K562 (cell line): ENCODE measurements around the gene CTNNA3. TPM values are rescaled to one million over a fixed set of nuclear protein-coding genes. Genes with fewer than 3 reads are reported as not detected.

Experiments used
- ATAC-seq: fragments of 200-7000 bp; cut with Tn5 transposase; 3 replicates; pipeline ENCODE4 v1.9.1; 2020; ENCODE audit warnings: moderate library complexity
- BruUV-seq: library from RNA; stranded (reverse); fragments of 400-500 nt; replicated peaks from 2 replicates; lab custom pipeline; 2021; lab: Mats Ljungman, UMichigan
- CTCF ChIA-PET: fragments of 300-600 bp; formaldehyde crosslinking; extraction: SDS; loops from one replicate; lab custom pipeline; 2021; ENCODE audit warnings: low intra/inter-chr PET ratio; lab: Yijun Ruan, JAX
- POLR2A ChIA-PET: fragments of 300-600, 350-650 bp; sonication (Branson Sonifier 250); formaldehyde crosslinking; extraction: SDS; loops from one replicate; lab custom pipeline; 2021; ENCODE audit warnings: antibody characterized with exemption, inconsistent platforms; lab: Yijun Ruan, JAX
- DNase-seq, 4 experiments: peaks; one replicate each; pipeline versions ENCODE4 v3.0.0 to v3.0.0-alpha.2; 2011 to 2018; ENCODE audit warnings: low spot score in 3 of 4, mixed read lengths in 3 of 4; ENCODE audit errors: extremely low read depth in 1 of 4
- FAIRE-seq: peaks from 2 replicates; lab custom pipeline; 2011; peaks lifted over from hg19 to GRCh38; lab: Jason Lieb, UNC
- H2AFZ ChIP-seq: 2 replicates; pipeline ENCODE4 v1.6.0; 2011; ENCODE audit warnings: low read depth, low read length, control low read depth, inconsistent platforms
- H3K27ac ChIP-seq: fragments of 200-600 bp; 3 replicates; pipeline ENCODE4 v1.8.0; 2011; ENCODE audit warnings: low read depth, mild to moderate bottlenecking, control low read depth, inconsistent platforms, low read length, moderate library complexity, mixed read lengths; ENCODE audit errors: extremely low read depth
- H3K27me3 ChIP-seq, 2 experiments: fragments of 300-600 bp in 1 of 2; 2 replicates in 1 of 2; 3 replicates in 1 of 2; pipeline versions ENCODE4 v1.6.0 to v1.8.0; 2011; ENCODE audit warnings: inconsistent platforms in 2 of 2, low read length in 2 of 2, mild to moderate bottlenecking in 1 of 2, mixed read lengths in 1 of 2, moderate library complexity in 1 of 2; ENCODE audit not compliant: control insufficient read depth in 2 of 2, insufficient read depth in 2 of 2
- H3K36me3 ChIP-seq: fragments of 300-600 bp; 3 replicates; pipeline ENCODE4 v1.8.0; 2011; ENCODE audit warnings: mild to moderate bottlenecking, low read length, inconsistent platforms; ENCODE audit not compliant: control insufficient read depth, insufficient read depth
- H3K4me1 ChIP-seq, 2 experiments: fragments of 200-600 bp in 1 of 2; replicated peaks in 1 of 2; 2 replicates in 1 of 2; 3 replicates in 1 of 2; pipeline versions ENCODE4 v1.5.1 to v1.8.0; 2011; ENCODE audit warnings: inconsistent platforms in 2 of 2, low read length in 2 of 2, mild to moderate bottlenecking in 1 of 2, mixed read lengths in 1 of 2, moderate library complexity in 1 of 2; ENCODE audit not compliant: control insufficient read depth in 2 of 2, insufficient read depth in 2 of 2
- H3K4me2 ChIP-seq: 2 replicates; pipeline ENCODE4 v1.6.1; 2011; ENCODE audit warnings: low read length, control low read depth, inconsistent platforms, mixed read lengths; ENCODE audit not compliant: insufficient read depth
- H3K4me3 ChIP-seq: fragments of 200-600 bp; sonication (generic), shearing (Covaris generic); 2 replicates; pipeline ENCODE4 v1.5.1; 2016; ENCODE audit warnings: control low read depth, inconsistent platforms
- H3K79me2 ChIP-seq: fragments of 200-600 bp; 3 replicates; pipeline ENCODE4 v1.8.0; 2011; ENCODE audit warnings: low read length, inconsistent platforms; ENCODE audit not compliant: control insufficient read depth, insufficient read depth
- H3K9ac ChIP-seq, 2 experiments: 2 replicates each; pipeline versions ENCODE4 v1.6.0 to v1.6.1; 2011; ENCODE audit warnings: low read depth in 2 of 2, low read length in 2 of 2, control low read depth in 1 of 2, inconsistent platforms in 1 of 2, mild to moderate bottlenecking in 1 of 2, mixed read lengths in 1 of 2; ENCODE audit not compliant: insufficient read depth in 1 of 2
- H3K9me1 ChIP-seq: one replicate; pipeline ENCODE4 v1.6.0; 2011; ENCODE audit warnings: inconsistent platforms, mild to moderate bottlenecking, low read length, moderate library complexity; ENCODE audit not compliant: control insufficient read depth, insufficient read depth
- H3K9me3 ChIP-seq: replicated peaks from 2 replicates; pipeline ENCODE4 v1.5.1; 2011; ENCODE audit warnings: low read depth, low read length, inconsistent platforms; ENCODE audit not compliant: control insufficient read depth, insufficient read depth
- H4K20me1 ChIP-seq: replicated peaks from 2 replicates; pipeline ENCODE4 v1.6.1; 2011; ENCODE audit warnings: low read length, inconsistent platforms, mixed read lengths; ENCODE audit not compliant: control insufficient read depth, insufficient read depth
- ARID1B ChIP-seq: fragments of 450-650 bp; IDR thresholded peaks from 2 replicates; pipeline ENCODE4 v1.6.1; 2016; ENCODE audit warnings: antibody characterized with exemption, mild to moderate bottlenecking, inconsistent platforms
- ARID2 ChIP-seq: fragments of 450-650 bp; IDR thresholded peaks from 2 replicates; pipeline ENCODE4 v1.6.1; 2017; ENCODE audit warnings: antibody characterized with exemption, mild to moderate bottlenecking
- ASH1L ChIP-seq: fragments of 450-650 bp; IDR thresholded peaks from 2 replicates; pipeline ENCODE4 v1.6.1; 2018; ENCODE audit warnings: borderline replicate concordance, mild to moderate bottlenecking, low read depth; ENCODE audit not compliant: partially characterized antibody
- BACH1 ChIP-seq: fragments of 200-800 bp; sonication (Bioruptor generic); IDR thresholded peaks from 2 replicates; pipeline ENCODE4 v1.6.1; 2016; ENCODE audit warnings: missing genetic modification characterization, missing compliant biosample characterization
- CBFA2T3 ChIP-seq: fragments of 450-650 bp; IDR thresholded peaks from 2 replicates; pipeline ENCODE4 v1.6.1; 2017
- ESRRA ChIP-seq: fragments of 450-650 bp; IDR thresholded peaks from 2 replicates; pipeline ENCODE4 v1.6.1; 2014; ENCODE audit warnings: low read depth, mild to moderate bottlenecking, moderate library complexity, borderline replicate concordance
- KLF10 ChIP-seq: fragments of 250-450 bp; sonication (Bioruptor Pico); IDR thresholded peaks from 2 replicates; pipeline ENCODE4 v1.6.1; 2021; ENCODE audit warnings: matching md5 sums
- L3MBTL2 ChIP-seq: fragments of 450-650 bp; IDR thresholded peaks from 2 replicates; pipeline ENCODE4 v1.6.1; 2016; ENCODE audit warnings: mild to moderate bottlenecking, moderate library complexity
- NR2F6 ChIP-seq: fragments of 450-650 bp; formaldehyde crosslinking; IDR thresholded peaks from 2 replicates; pipeline ENCODE4 v1.4.0; 2020; ENCODE audit warnings: mild to moderate bottlenecking
- USF2 ChIP-seq: sonication (generic); formaldehyde crosslinking; IDR thresholded peaks from 2 replicates; pipeline ENCODE4 v1.5.0; 2020; ENCODE audit warnings: missing genetic modification reagents
- YY1 ChIP-seq, 3 experiments: IDR thresholded peaks; 2 replicates each; pipeline ENCODE4 v1.6.1; 2011; ENCODE audit warnings: low read length in 2 of 3, mild to moderate bottlenecking in 2 of 3, moderate library complexity in 2 of 3, borderline replicate concordance in 1 of 3, control low read depth in 1 of 3, low read depth in 1 of 3; ENCODE audit not compliant: insufficient read depth in 3 of 3, insufficient replicate concordance in 2 of 3, control insufficient read depth in 1 of 3, insufficient read length in 1 of 3; ENCODE audit errors: extremely low read depth in 1 of 3
- ZFPM2 ChIP-seq: fragments of 250-450 bp; sonication (Bioruptor Pico); IDR thresholded peaks from 2 replicates; pipeline ENCODE4 v1.5.1; 2022; ENCODE audit warnings: mild to moderate bottlenecking
- ZNF253 ChIP-seq: fragments of 250-450 bp; sonication (Bioruptor Pico); conservative IDR thresholded peaks from 2 replicates; pipeline ENCODE4 v1.6.1; 2021; ENCODE audit warnings: mild to moderate bottlenecking
- ZNF316 ChIP-seq: fragments of 450-650 bp; IDR thresholded peaks from 2 replicates; pipeline ENCODE4 v1.6.1; 2016
- ZNF408 ChIP-seq: fragments of 250-450 bp; sonication (Bioruptor Pico); IDR thresholded peaks from 2 replicates; pipeline ENCODE4 v1.4.0; 2020; ENCODE audit warnings: low read depth, mild to moderate bottlenecking, moderate library complexity
- ZNF41 ChIP-seq: fragments of 250-450 bp; sonication (Bioruptor Pico); conservative IDR thresholded peaks from 2 replicates; pipeline ENCODE4 v1.4.0; 2020; ENCODE audit warnings: mild to moderate bottlenecking
- ZNF445 ChIP-seq: fragments of 250-450 bp; sonication (Bioruptor Pico); IDR thresholded peaks from 2 replicates; pipeline ENCODE4 v1.4.0; 2020; ENCODE audit warnings: low read depth, mild to moderate bottlenecking, moderate library complexity
- ZNF518B ChIP-seq: fragments of 250-450 bp; sonication (Bioruptor Pico); IDR thresholded peaks from 2 replicates; pipeline ENCODE4 v1.5.0; 2021; ENCODE audit warnings: mild to moderate bottlenecking, moderate library complexity
- ZSCAN32 ChIP-seq: fragments of 450-650 bp; formaldehyde crosslinking; IDR thresholded peaks from 2 replicates; pipeline ENCODE4 v1.4.0; 2020; ENCODE audit warnings: mild to moderate bottlenecking, moderate library complexity
- WGBS: fragments of 100-300 bp; shearing (Covaris generic); methylation state at CpG from one replicate; pipeline ENCODE4 v1.1.6; 2016; ENCODE audit warnings: low coverage, mixed read lengths; ENCODE audit not compliant: insufficient coverage; ENCODE audit errors: missing lambda C conversion rate; 5-methylcytosine and 5-hydroxymethylcytosine counted together
- in situ Hi-C: fragments of 300-500 bp; cut with MboI; formaldehyde crosslinking; loops from 4 replicates; pipeline ENCODE4 v1.15.0; 2018; ENCODE audit warnings: inconsistent platforms, mixed read lengths
- intact Hi-C: fragments of 100-400 bp; cut with micrococcal nuclease; formaldehyde crosslinking; loops from 2 replicates; pipeline ENCODE4 v1.14.2; 2022
- polyA plus RNA-seq, 8 experiments: library from polyadenylated mRNA; depleted of rRNA in 4 of 8; stranded (reverse) in 5 of 8; unstranded in 3 of 8; fragments of >200 nt; fragmentation: Nextera tagmentation in 2 of 8; fragmentation: Illumina TruSeq in 1 of 8; extraction: Ambion mirVana in 2 of 8; extraction: Trizol in 1 of 8; gene quantifications; 2 replicates each; pipeline versions ENCODE4 v1.2.1 to v1.2.3, GENCODE V29; 2011 to 2014; ENCODE audit warnings: inconsistent platforms in 1 of 8, missing spikeins in 1 of 8
- total RNA-seq, 7 experiments: library from RNA; depleted of rRNA in 6 of 7; stranded (reverse); fragments of >200 nt in 6 of 7; fragmentation: Illumina TruSeq in 2 of 7; extraction: Trizol in 2 of 7; gene quantifications; 2 replicates each; pipeline versions ENCODE4 v1.2.1 to v1.2.3, GENCODE V29; 2011 to 2021; ENCODE audit warnings: low replicate concordance in 1 of 7

The CTNNA3 gene
- total and polyA plus RNA-seq, 9 of the 15 experiments (the other 6 are each of a cell fraction or from before 2014, with no cell fraction given): 0.04 TPM; not detected in 8

- TF ChIP-seq USF2 (CRISPR knock-in tag) (no peak), ZFPM2 (CRISPR knock-in tag) (no peak), ZNF41 (CRISPR knock-in tag) (no peak), NR2F6 (CRISPR knock-in tag) (no peak), ESRRA (no peak)
Measured at GRCh38 chr10:66999762-67000545, 696.0 kb downstream of the CTNNA3 start (continued).

GRCh38 chr10:66996996-66997395, 699.0 kb downstream of the CTNNA3 start:
- no peaks in the 10 kb centered on the region for H4K20me1 ChIP-seq
- H3K4me1 ChIP-seq: no peaks in the 10 kb centered on the region
- no TSS peak for BruUV-seq
- no peaks in the 10 kb centered on the region for H3K27me3 ChIP-seq
- H3K4me3 ChIP-seq: no peak overlapping the region
- no peak overlapping the region for H3K27ac ChIP-seq
- DNase-seq (no peak), FAIRE-seq (no peak), ATAC-seq (no peak)
- ChIA-PET CTCF (no interaction called here), POLR2A (no interaction called here)
- no peaks in the 10 kb centered on the region for H3K9me1 ChIP-seq
- H3K9me3 ChIP-seq: no peaks in the 10 kb centered on the region
- in situ Hi-C loops (no loop called here), intact Hi-C loops (no loop called here)
- WGBS: 0% methylated on average over 1 of the region's 1 CpG
- H3K9ac ChIP-seq: no peak overlapping the region
- H3K79me2 ChIP-seq: no peaks in the 10 kb centered on the region
- no peaks in the 10 kb centered on the region for H3K36me3 ChIP-seq
- no peak overlapping the region for H2AFZ ChIP-seq
- no peak overlapping the region for H3K4me2 ChIP-seq
- TF ChIP-seq ZNF518B (CRISPR knock-in tag) (no peak), KLF10 (CRISPR knock-in tag) (no peak), ZNF253 (CRISPR knock-in tag) (no peak), ASH1L (no peak), ZSCAN32 (CRISPR knock-in tag) (no peak), ARID2 (no peak), ZNF445 (no peak), L3MBTL2 (no peak), ZNF408 (CRISPR knock-in tag) (no peak), ZNF316 (no peak), CBFA2T3 (no peak), ARID1B (no peak), BACH1 (tag) (no peak), YY1 (IDR thresholded peaks at IDR 0.05; ENCODE audit: borderline replicate concordance in 1 of 3, control insufficient read depth in 1 of 3, extremely low read depth in 1 of 3, insufficient read depth in 3 of 3, insufficient read length in 1 of 3, insufficient replicate concordance in 2 of 3, low read depth in 1 of 3, low read length in 2 of 3) (no peak)
